ENCODE measurements around the gene GUK1. TPM values are rescaled to one million over a fixed set of nuclear protein-coding genes. Genes with fewer than 3 reads are reported as not detected.

Gene GUK1
- total RNA-seq, 2 experiments from 2014 or later: 294 to 304 TPM

- no peaks in the 10 kb centered on the region for H3K36me3 Mint-ChIP-seq
- H3K9me3 Mint-ChIP-seq: no peaks in the 10 kb centered on the region
- H3K4me3 Mint-ChIP-seq: peak overlapping the region; percentile 55
- H3K4me1 Mint-ChIP-seq: peaks cover 31% of the 10 kb centered on the region
- H3K27me3 Mint-ChIP-seq: no peaks in the 10 kb centered on the region
- peak; percentile 46 for DNase-seq
- peak overlapping the region; percentile 83 for H3K27ac Mint-ChIP-seq
Measured at GRCh38 chr1:228156941-228157728, 17.1 kb downstream of the GUK1 start.

- Mint-ChIP-seq H3K4me3 (peak overlapping the region; percentile 25), H3K27ac (no peak overlapping the region), H3K9me3 (no peaks in the 10 kb centered on the region), H3K36me3 (no peaks in the 10 kb centered on the region), H3K27me3 (no peaks in the 10 kb centered on the region), H3K4me1 (peaks cover 36% of the 10 kb centered on the region)
- no peak for DNase-seq
Measured at GRCh38 chr1:228157729-228158126, 17.6 kb downstream of the GUK1 start.

DNA sequence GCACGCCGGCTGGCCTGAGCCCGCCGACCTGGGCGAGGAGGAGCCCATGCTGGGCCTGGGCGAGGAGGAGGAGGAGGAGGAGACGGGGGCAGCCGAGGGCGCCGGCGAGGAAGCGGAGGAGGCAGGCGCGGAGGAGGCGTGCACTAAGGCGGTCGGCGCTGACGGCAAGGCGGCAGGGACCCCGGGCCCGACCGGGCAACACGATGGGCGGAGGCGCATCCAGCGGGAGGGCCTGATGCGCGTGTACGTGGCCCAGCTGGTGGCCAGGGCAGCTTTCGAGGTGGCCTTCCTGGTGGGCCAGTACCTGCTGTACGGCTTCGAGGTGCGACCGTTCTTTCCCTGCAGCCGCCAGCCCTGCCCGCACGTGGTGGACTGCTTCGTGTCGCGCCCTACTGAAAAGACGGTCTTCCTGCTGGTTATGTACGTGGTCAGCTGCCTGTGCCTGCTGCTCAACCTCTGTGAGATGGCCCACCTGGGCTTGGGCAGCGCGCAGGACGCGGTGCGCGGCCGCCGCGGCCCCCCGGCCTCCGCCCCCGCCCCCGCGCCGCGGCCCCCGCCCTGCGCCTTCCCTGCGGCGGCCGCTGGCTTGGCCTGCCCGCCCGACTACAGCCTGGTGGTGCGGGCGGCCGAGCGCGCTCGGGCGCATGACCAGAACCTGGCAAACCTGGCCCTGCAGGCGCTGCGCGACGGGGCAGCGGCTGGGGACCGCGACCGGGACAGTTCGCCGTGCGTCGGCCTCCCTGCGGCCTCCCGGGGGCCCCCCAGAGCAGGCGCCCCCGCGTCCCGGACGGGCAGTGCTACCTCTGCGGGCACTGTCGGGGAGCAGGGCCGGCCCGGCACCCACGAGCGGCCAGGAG lies 18.3 kb downstream of the GUK1 start:
- Mint-ChIP-seq H3K27ac (no peak overlapping the region), H3K4me1 (peaks cover 37% of the 10 kb centered on the region), H3K36me3 (no peaks in the 10 kb centered on the region), H3K9me3 (no peaks in the 10 kb centered on the region), H3K4me3 (no peak overlapping the region), H3K27me3 (no peaks in the 10 kb centered on the region)
- no peak for DNase-seq

DNA sequence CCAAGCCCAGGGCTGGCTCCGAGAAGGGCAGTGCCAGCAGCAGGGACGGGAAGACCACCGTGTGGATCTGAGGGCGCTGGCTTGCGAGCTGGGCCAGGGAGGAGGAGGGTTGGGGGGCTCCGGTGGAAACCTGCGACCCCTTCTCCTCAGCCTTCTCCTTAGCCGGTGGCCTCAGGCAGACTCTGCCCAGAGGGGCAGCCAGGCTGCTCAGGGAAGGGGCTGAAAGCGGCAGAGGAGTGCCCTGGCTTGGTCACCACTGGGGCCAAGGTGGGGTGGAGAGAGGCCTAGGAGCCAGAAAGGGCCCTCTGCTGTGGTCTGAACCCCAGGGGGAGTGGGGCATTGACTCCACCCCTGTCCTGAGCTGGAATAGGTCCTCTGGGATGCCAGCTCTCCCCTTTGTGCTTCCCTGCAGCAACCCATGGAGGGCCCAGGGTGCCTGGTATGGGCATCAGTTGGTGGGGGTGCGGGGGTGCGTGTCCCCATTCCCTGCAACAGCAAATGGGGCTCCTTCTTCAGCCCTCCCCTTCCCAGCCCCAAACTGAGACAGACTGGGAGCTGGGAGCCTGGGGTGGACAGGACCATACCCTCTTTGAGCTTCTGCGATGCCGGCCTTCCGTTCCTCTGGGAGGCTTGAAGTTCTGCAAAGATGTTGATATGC lies 19.1 kb downstream of the GUK1 start:
- H3K4me1 Mint-ChIP-seq: peaks cover 40% of the 10 kb centered on the region

GRCh38 chr1:228160201-228160761 lies 20.2 kb downstream of the GUK1 start:
- Mint-ChIP-seq H3K27ac (no peak overlapping the region), H3K4me3 (no peak overlapping the region), H3K36me3 (no peaks in the 10 kb centered on the region), H3K9me3 (no peaks in the 10 kb centered on the region), H3K27me3 (no peaks in the 10 kb centered on the region), H3K4me1 (peaks cover 40% of the 10 kb centered on the region)
- DNase-seq: no peak

More for the DNA sequence above, 19.1 kb downstream of the GUK1 start:
- H3K36me3 Mint-ChIP-seq: no peaks in the 10 kb centered on the region
- no peak for DNase-seq
- H3K27me3 Mint-ChIP-seq: no peaks in the 10 kb centered on the region
- no peak overlapping the region for H3K27ac Mint-ChIP-seq
- H3K4me3 Mint-ChIP-seq: no peak overlapping the region
- no peaks in the 10 kb centered on the region for H3K9me3 Mint-ChIP-seq

- H3K27me3 Mint-ChIP-seq: no peaks in the 10 kb centered on the region
- no peaks in the 10 kb centered on the region for H3K36me3 Mint-ChIP-seq
- no peak for DNase-seq
- H3K4me3 Mint-ChIP-seq: no peak overlapping the region
- no peak overlapping the region for H3K27ac Mint-ChIP-seq
- peaks cover 34% of the 10 kb centered on the region for H3K4me1 Mint-ChIP-seq
- no peaks in the 10 kb centered on the region for H3K9me3 Mint-ChIP-seq
Measured at GRCh38 chr1:228161362-228161761, 21.3 kb downstream of the GUK1 start.

GRCh38 chr1:228161866-228162265 lies 21.8 kb downstream of the GUK1 start:
- Mint-ChIP-seq H3K9me3 (no peaks in the 10 kb centered on the region), H3K27me3 (no peaks in the 10 kb centered on the region), H3K27ac (peak overlapping the region; percentile 65), H3K36me3 (no peaks in the 10 kb centered on the region), H3K4me3 (no peak overlapping the region), H3K4me1 (peaks cover 38% of the 10 kb centered on the region)
- no peak for DNase-seq

DNA sequence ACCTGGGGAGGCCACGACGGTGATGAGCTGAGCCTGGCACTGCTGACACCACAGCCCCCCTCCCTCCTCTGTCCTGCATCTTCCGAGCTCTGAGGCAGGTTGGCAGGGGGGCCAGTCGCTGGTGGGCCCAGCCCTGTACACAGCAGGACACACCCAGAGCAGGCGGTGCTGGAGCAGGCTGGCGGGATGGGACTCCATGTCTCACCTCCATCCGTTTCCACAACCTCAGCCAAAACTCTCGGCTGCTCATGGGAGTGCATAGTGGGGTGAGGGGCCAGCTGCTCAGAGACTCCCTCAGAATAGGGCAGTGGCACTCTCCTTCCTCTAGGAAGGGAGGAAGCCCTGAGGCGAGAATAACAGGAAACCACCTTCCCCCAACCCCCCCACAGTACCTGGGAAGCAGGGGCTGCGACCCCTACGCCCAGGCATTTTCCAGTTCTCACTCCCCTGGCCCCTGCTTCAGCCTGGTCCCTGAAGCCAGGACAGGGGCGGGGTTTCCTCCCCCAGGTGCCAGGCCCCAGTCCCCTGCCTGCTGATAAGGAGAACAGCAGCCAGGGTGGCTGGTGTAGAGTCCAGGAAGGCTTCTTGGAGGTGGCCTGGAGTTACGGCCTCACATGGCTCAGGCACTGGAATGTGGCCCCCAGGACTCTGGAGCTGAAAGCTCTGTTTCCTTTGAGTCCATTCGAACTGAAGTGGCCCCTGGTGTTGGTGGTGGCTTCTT lies 22.4 kb downstream of the GUK1 start:
- DNase-seq: no peak
- Mint-ChIP-seq H3K4me3 (no peak overlapping the region), H3K9me3 (no peaks in the 10 kb centered on the region), H3K27ac (peak overlapping the region; percentile 65), H3K36me3 (no peaks in the 10 kb centered on the region), H3K27me3 (no peaks in the 10 kb centered on the region), H3K4me1 (peaks cover 36% of the 10 kb centered on the region)

DNA sequence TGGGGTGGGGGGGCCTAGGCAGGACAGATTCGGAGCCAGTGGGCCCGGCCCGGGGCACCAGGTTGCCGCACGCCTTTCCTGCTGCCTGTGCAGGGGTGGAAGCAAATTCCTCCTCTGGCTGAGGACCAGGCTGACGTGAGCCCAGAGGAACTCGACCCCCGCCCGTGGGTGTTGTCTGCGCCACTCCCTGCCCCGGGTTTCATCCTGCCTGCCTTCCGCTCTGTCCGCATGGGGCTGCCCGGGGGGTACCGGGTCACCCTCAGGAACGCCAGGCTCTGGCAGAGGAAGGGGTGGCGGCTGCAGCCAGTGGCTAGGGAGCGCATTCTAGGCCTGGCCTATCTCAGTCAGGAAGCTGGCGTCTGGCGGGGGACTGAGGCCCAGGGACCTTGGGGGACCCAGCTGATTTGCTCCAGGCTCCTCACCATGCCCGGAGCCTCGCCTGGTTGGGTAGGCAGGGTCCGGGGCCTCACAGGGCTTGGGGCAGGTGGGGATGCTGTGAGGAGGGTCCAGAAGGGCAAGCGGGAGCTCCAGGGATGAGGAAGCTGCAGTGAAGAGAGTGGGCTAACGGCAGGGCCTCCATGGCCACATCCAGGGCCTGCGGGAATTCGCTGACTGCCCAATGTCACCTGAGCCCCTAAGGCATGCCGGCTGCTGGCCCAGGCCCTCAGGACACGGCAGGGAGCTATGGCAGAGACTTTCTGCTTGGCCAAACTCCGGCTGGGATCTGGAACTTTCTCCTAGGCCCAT lies 23.1 kb downstream of the GUK1 start:
- H3K4me3 Mint-ChIP-seq: no peak overlapping the region
- no peak for DNase-seq
- H3K27ac Mint-ChIP-seq: peak overlapping the region; percentile 65
- peaks cover 36% of the 10 kb centered on the region for H3K4me1 Mint-ChIP-seq
- no peaks in the 10 kb centered on the region for H3K9me3 Mint-ChIP-seq
- no peaks in the 10 kb centered on the region for H3K27me3 Mint-ChIP-seq
- H3K36me3 Mint-ChIP-seq: no peaks in the 10 kb centered on the region

DNA sequence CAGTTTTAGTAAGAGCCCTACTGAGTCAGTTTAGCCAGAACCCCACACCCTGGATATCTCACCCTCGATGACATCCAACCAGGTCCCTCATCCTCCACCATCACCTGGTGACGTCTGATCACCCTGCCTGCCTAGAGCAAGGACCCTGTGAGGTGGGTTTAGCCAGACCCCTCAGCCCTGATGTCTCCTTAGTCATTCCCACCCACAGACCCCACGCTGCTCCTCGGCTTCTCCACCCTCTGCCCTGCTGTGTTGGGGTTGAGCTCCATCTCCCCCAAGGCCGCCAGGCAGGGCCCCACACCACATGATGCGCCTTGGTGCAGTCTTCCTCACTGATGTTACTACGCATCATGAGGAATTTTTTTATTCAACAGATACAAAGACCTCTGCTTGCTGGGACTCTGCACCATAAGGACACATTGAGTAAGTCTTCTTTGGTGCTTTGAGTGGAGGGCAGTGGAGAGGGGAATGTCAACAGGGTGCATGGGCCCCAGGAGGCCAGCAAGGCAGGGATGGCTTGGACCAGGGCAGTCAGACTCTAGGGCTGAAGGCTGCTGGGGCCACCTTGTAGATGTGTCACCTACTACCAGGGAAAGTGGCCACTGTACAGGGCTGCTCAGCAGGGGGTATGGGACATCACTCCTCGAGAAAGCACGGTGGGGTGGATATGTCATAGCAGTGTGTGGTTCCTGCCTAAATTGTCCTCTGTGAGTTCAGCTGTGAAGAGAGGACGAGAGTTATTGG lies 23.9 kb downstream of the GUK1 start:
- H3K27me3 Mint-ChIP-seq: no peaks in the 10 kb centered on the region
- no peak for DNase-seq
- H3K9me3 Mint-ChIP-seq: no peaks in the 10 kb centered on the region
- H3K4me1 Mint-ChIP-seq: peaks cover 40% of the 10 kb centered on the region
- peak overlapping the region; percentile 91 for H3K27ac Mint-ChIP-seq
- no peaks in the 10 kb centered on the region for H3K36me3 Mint-ChIP-seq
- peak overlapping the region; percentile 91 for H3K4me3 Mint-ChIP-seq

- Mint-ChIP-seq H3K27ac (peak overlapping the region; percentile 95), H3K4me1 (peaks cover 44% of the 10 kb centered on the region), H3K4me3 (peak overlapping the region; percentile 91), H3K36me3 (no peaks in the 10 kb centered on the region), H3K27me3 (no peaks in the 10 kb centered on the region), H3K9me3 (no peaks in the 10 kb centered on the region)
- DNase-seq: no peak
Measured at GRCh38 chr1:228164561-228165371, 24.7 kb downstream of the GUK1 start.

GRCh38 chr1:228165372-228166169 lies 25.5 kb downstream of the GUK1 start, which contains the start of gene IBA57:
IBA57 (plus strand) TSS chr1:228165804; CDS start chr1:228165817, 13 bp downstream.
- DNase-seq: peak; percentile 100
- Mint-ChIP-seq H3K36me3 (no peaks in the 10 kb centered on the region), H3K4me1 (peaks cover 46% of the 10 kb centered on the region), H3K9me3 (no peaks in the 10 kb centered on the region), H3K27me3 (no peaks in the 10 kb centered on the region), H3K4me3 (peak within 1 kb of the TSS; percentile 91), H3K27ac (peak within 1 kb of the TSS; percentile 95)

All from activated naive CD8-positive, alpha-beta T cell treated with anti-CD3 and anti-CD28 coated beads for 36 hours (primary cell).